BJ (cell line): ENCODE results near the gene DOCK6. TPM values are rescaled to one million over a fixed set of nuclear protein-coding genes. Genes with fewer than 3 reads are reported as not detected.

Experiments
- CTCF ChIA-PET: fragments of 350-600 bp; formaldehyde crosslinking; extraction: SDS; loops from one replicate; lab custom pipeline; 2021; ENCODE audit warnings: antibody characterized with exemption, inconsistent platforms; lab: Yijun Ruan, JAX
- POLR2A ChIA-PET: fragments of 300-600 bp; sonication (Branson Sonifier 250); formaldehyde crosslinking; extraction: SDS; loops from one replicate; lab custom pipeline; 2021; ENCODE audit warnings: antibody characterized with exemption; lab: Charles Lee
- DNase-seq: peaks from one replicate; pipeline ENCODE4 v3.0.0-alpha.2; 2011; ENCODE audit warnings: low read depth
- H3K27me3 ChIP-seq: 2 replicates; pipeline ENCODE4 v1.6.0; 2011; ENCODE audit warnings: low read length; ENCODE audit not compliant: control insufficient read depth, insufficient read depth
- H3K36me3 ChIP-seq: 2 replicates; pipeline ENCODE4 v1.5.1; 2011; ENCODE audit warnings: low read length; ENCODE audit not compliant: control insufficient read depth, insufficient read depth
- H3K4me3 ChIP-seq: 2 replicates; pipeline ENCODE4 v1.5.1; 2011; ENCODE audit warnings: low read depth, mild to moderate bottlenecking, control low read depth, low read length
- polyA plus RNA-seq: library from polyadenylated mRNA; depleted of rRNA; stranded (reverse); fragments of >200 nt; gene quantifications from 2 replicates; pipeline ENCODE4 v1.2.3, GENCODE V29; 2011; rRNA removed
- TF ChIP-seq, protein P1 (sequence below): IDR thresholded peaks from 2 replicates; pipeline ENCODE4 v1.5.1; 2011; ENCODE audit warnings: low read depth, mild to moderate bottlenecking, control low read depth, inconsistent platforms, low read length, moderate library complexity; ENCODE audit not compliant: insufficient read depth

Gene DOCK6
- polyA plus RNA-seq, 1 experiment = 15.2 TPM

DNA sequence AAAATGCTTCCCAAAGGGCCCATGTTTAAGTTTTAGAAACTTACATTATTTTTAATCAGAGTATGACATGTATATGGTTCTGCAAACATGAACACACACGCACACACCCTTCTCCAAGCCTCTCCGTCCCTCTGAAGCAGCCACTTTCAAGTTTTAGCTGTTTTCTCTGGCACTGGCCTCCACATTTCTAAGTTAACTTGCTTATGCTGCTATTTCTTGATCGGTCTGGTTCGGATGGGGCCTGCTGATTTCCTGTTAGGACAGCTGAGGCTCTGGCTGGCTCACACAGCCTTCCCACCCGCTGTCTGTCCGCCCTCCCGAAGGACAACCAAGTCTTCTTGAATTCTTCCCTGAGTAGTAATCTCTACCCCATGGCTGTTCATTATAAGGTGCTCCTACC is 111.1 kb downstream of the DOCK6 start:
- H3K4me3 ChIP-seq = no peak overlapping the region
- TF ChIP-seq, protein P1, sequence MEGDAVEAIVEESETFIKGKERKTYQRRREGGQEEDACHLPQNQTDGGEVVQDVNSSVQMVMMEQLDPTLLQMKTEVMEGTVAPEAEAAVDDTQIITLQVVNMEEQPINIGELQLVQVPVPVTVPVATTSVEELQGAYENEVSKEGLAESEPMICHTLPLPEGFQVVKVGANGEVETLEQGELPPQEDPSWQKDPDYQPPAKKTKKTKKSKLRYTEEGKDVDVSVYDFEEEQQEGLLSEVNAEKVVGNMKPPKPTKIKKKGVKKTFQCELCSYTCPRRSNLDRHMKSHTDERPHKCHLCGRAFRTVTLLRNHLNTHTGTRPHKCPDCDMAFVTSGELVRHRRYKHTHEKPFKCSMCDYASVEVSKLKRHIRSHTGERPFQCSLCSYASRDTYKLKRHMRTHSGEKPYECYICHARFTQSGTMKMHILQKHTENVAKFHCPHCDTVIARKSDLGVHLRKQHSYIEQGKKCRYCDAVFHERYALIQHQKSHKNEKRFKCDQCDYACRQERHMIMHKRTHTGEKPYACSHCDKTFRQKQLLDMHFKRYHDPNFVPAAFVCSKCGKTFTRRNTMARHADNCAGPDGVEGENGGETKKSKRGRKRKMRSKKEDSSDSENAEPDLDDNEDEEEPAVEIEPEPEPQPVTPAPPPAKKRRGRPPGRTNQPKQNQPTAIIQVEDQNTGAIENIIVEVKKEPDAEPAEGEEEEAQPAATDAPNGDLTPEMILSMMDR = no peak
- POLR2A ChIA-PET = no interaction called here
- CTCF ChIA-PET = interaction anchor here (1.7 kb wide), 1 partner anchor 9 kb away, joined by 4 read pairs; no protein-coding TSS in a partner anchor
- H3K27me3 ChIP-seq = no peaks in the 10 kb centered on the region
- DNase-seq = no peak
- no peaks in the 10 kb centered on the region for H3K36me3 ChIP-seq

Other genes with a start within 250 kb of the DOCK6 start
- gene LDLR, start 173.1 kb downstream of the DOCK6 start, polyA plus RNA-seq = 20.2 and 60.0 TPM in 2 replicates
- 17.9 and 18.9 TPM in 2 replicates for gene SPC24, start 106.7 kb downstream of the DOCK6 start, polyA plus RNA-seq
- 113 and 176 TPM in 2 replicates for gene KANK2, start 65.0 kb downstream of the DOCK6 start, polyA plus RNA-seq
- not detected in 2 replicates for gene ANGPTL8, start 22.9 kb downstream of the DOCK6 start, polyA plus RNA-seq
- gene TSPAN16, start 33.6 kb upstream of the DOCK6 start, polyA plus RNA-seq = not detected in 2 replicates
- gene RAB3D, start 77.1 kb upstream of the DOCK6 start, polyA plus RNA-seq = 9.7 and 12.0 TPM in 2 replicates
- gene TMEM205, start 83.7 kb upstream of the DOCK6 start, polyA plus RNA-seq = 89.8 and 107 TPM in 2 replicates
- 16.3 and 21.4 TPM in 2 replicates for gene CCDC159, start 84.0 kb upstream of the DOCK6 start, polyA plus RNA-seq
- gene PLPPR2, start 92.9 kb upstream of the DOCK6 start, polyA plus RNA-seq = 19.2 and 30.5 TPM in 2 replicates
- 1.0 TPM in 2 replicates for gene SWSAP1, start 112.1 kb upstream of the DOCK6 start, polyA plus RNA-seq
- gene EPOR, start 121.8 kb upstream of the DOCK6 start, polyA plus RNA-seq = 3.8 and 5.9 TPM in 2 replicates
- 1.4 and 2.3 TPM in 2 replicates for gene RGL3, start 156.8 kb upstream of the DOCK6 start, polyA plus RNA-seq
- gene ODAD3, start 172.6 kb upstream of the DOCK6 start, polyA plus RNA-seq = 0.16 and 0.38 TPM in 2 replicates
- 137 and 348 TPM in 2 replicates for gene PRKCSH, start 173.1 kb upstream of the DOCK6 start, polyA plus RNA-seq
- not detected in 2 replicates for gene ELAVL3, start 218.5 kb upstream of the DOCK6 start, polyA plus RNA-seq
- gene ZNF653, start 243.3 kb upstream of the DOCK6 start, polyA plus RNA-seq = 3.1 and 4.6 TPM in 2 replicates